HG03095 (cell line): ENCODE data around the gene NOTCH2.

Experiments used
- ATAC-seq: cut with Tn5 transposase; IDR thresholded peaks from one replicate; pipeline ENCODE4 v1.9.1; 2021; ENCODE audit warnings: moderate library complexity; ENCODE audit not compliant: unreplicated experiment

The NOTCH2 gene

GRCh38 chr1:119911775-119912174, 157.7 kb downstream of the NOTCH2 start:
- no peak for ATAC-seq

DNA sequence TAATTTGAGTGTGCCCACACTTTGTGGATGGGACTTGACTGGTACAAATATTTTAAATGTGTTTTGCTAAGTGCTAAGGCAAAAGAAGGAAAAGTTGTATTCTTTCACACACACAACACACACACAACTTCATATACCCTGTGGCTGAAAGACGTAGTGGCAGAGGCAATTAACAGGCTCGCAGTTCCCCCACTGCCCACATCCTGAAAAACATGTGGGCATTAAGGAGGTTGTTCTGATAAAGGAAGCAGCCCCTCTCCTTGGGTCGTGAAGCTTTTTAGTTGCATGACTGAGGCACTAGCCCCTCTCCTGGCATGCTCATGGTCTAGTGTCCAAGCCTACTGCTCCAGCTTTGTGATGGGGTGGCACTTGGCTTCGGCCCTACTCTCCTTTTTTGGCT, 158.8 kb downstream of the NOTCH2 start:
- no peak for ATAC-seq

- ATAC-seq: no peak
Observed at GRCh38 chr1:119909890-119910596, 159.4 kb downstream of the NOTCH2 start.

DNA sequence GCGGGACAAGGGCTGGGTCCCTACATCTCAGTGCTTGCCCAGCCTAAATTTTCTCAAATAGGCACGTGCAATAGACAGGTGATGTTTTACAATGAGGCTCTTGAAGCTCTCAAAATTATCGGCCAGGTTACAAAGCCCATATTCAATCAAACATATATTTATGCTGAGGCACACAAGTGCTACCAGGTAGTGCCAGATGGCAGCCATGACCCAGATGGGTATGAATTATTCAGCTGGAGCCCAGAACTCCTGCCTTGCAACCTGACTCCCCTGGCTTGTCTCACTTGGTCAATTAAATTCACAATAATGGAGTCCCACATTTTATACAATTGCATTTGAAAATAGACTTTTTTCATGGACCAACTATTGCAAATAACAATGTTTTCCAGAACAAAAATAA, 160.8 kb downstream of the NOTCH2 start:
- ATAC-seq: no peak

DNA sequence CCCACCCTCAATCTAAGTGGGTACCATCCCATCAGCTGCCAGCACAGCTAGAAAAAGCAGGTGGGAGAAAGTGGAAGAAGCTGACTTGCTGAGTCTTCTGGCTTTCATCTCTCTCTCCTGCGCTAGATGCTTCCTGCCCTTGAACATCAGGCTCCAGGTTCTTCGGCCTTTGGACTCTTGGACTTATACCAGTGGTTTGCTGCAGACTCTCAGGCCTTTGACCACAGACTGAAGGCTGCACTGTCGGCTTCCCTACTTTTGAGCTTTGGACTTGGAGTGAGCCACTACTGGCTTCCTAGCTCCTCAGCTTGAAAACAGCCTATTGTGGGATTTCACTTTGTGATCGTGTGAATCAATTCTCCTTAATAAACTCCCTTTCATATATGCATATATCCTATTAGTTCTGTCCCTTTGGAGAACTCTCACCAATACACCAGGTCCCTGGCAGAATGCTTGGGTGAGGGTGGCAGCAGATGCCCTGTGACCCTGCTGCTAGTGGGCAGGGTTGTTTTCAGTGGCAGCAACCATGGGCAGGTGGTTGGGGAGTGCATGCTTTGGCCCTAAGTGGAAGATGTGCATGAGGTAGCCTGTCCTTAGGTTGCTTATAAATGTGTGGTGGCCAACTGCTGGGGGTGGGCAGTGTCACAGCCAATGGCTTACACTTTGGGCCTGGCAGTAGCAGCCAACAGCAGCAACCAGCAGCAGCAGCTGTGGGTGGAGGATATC, 162.4 kb downstream of the NOTCH2 start:
- no peak for ATAC-seq

GRCh38 chr1:119903443-119903835, 166.0 kb downstream of the NOTCH2 start:
- ATAC-seq: no peak

- no peak for ATAC-seq
Observed at GRCh38 chr1:119902775-119903442, 166.6 kb downstream of the NOTCH2 start.

- no peak for ATAC-seq
Observed at GRCh38 chr1:119898981-119899720, 170.3 kb downstream of the NOTCH2 start.

- no peak for ATAC-seq
Observed at GRCh38 chr1:119898530-119898929, 170.9 kb downstream of the NOTCH2 start.

- no peak for ATAC-seq
Observed at GRCh38 chr1:119896303-119896702, 173.2 kb downstream of the NOTCH2 start, which contains the start of gene ADAM30. Gene ADAM30, minus strand, starts transcription at chr1:119896515. Its CDS starts 179 bp downstream, at chr1:119896336.

DNA sequence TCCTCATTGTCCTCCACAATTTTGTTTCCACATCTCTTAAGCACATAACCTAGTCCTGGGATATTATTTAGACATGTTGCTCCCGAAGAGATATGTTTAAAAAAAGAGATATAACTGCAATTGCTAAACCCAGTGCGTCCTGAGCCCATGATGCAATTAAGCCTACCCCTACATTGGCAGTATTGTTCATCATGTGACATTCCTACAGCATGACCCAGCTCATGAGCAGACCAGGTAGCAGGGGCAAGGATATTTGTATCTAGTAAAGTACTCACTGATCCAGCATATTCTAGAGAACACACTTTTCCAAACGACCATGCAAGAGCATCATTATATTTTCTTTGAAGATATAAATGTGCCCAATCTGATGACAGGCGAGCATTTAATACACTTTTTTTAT, 174.4 kb downstream of the NOTCH2 start:
- no peak for ATAC-seq

DNA sequence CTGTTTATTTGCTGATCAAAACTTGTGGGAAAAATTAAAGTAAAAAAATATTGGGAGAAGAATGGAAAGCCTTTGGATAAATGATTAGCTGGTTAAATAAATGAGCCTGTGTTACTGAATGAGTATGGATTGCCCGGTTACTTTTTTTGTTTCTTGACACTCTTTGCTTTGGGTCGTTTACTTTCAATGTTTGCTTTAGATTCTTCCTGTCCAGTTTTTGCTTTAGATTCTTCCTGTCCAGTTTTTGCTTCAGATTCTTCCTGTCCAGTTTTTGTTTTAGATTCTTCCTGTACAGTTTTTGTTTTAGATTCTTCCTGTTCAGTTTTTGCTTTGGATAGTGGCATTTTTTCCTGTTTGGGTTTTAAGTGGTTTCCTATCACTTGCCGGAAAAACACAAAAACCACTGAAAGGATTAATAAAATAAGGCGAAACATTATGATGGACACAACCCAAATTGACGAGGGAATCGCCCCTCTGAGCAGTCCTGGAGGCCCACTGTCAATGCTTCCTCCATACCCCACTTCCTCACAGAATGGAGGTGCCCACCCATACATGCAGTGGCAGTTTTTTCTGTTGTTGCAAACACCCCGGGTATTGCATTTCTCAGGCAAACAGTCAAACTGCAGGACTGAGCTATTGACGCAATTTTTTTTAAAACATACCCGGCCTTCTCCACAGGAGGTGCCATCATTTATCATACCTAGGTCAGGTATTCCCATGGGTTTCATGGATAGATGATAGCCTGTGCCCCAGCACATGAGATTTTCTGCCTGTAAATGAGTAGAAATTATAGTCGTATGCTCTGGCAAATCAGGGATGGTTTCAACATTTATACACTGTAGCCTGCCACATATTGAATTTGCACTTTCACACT, 175.4 kb downstream of the NOTCH2 start:
- ATAC-seq: no peak

DNA sequence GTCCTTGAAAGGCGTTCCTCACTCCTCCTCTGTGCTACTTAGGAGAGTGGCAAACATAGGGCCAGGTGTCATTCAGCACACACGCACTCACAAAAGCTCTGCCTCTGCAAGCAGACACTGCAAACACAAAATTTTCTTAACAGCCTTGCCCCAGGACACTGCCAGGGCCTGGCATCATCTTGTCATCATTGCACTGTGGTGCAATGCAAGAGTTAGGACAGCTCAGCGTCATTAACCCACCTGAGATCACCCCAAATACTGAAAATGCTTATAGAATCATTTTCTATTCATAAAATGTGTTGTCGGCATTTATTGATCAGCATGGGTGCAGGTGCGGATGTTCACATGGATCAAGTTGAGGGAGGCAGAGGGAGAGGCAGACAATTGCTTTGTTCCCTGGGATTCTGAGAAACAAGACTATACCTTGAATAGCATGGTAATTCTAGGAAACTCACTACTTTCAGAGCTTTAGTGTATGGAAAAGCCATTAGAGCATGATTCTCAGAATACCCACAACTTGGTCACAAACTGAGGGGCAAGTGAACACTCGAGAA, 176.1 kb downstream of the NOTCH2 start:
- no peak for ATAC-seq

- ATAC-seq: no peak
Observed at GRCh38 chr1:119891386-119891785, 178.1 kb downstream of the NOTCH2 start.

GRCh38 chr1:119888476-119888875, 181.0 kb downstream of the NOTCH2 start:
- ATAC-seq: no peak

GRCh38 chr1:119887427-119887826, 182.0 kb downstream of the NOTCH2 start:
- no peak for ATAC-seq

- ATAC-seq: no peak
Observed at GRCh38 chr1:119885903-119886783, 183.3 kb downstream of the NOTCH2 start.

DNA sequence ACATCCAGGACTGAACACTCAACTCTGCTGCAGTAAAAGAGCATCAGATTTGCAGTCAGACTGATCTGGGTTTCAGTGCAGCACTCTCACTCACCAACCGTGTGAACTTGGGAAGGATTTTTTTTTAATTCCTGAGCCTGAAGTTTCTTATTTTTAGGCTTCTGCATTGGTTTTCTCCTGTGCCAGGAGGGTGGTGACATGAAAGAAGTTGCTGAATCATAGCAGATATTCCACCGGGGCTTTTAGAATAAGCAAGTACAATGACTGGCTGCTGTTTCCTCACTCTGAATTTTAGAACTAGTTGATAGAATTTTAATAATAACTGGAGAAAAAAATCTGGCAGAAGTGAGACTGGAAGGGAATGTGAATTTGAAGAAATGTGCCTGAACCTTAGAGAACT, 184.8 kb downstream of the NOTCH2 start:
- no peak for ATAC-seq

DNA sequence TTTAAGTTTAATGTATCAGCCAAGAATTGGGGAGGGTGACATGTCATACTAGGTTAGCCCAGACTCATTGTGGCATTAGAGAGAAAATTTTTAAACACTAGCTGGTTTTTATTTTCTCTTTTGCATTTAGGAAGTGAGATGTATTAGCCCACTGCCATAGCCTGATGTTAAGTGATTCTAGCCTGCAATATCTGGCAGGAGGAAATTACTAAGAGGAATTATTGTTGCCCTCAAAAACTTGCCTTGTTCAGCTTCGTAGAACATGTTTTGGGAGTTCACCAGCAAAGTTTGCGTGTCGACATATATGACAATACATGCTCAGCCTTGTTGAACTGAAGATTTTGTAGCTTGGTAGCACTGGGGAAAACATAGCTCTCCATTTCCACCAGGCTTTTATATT, 185.6 kb downstream of the NOTCH2 start:
- ATAC-seq: no peak
